Colonic mucosa (tissue), 4 donors: ENCODE data around the gene PRM3. TPM values are rescaled to one million over a fixed set of nuclear protein-coding genes. Genes with fewer than 3 reads are reported as not detected.

Experiments used
- DNase-seq: peaks from one replicate; pipeline ENCODE4 v3.0.0-alpha.2; 2020
- H3K27ac ChIP-seq: fragments of 200-600 bp; one replicate; pipeline ENCODE4 v1.8.0; 2021
- H3K27me3 ChIP-seq: fragments of 200-600 bp; one replicate; pipeline ENCODE4 v1.8.0; 2021
- H3K36me3 ChIP-seq: fragments of 200-600 bp; one replicate; pipeline ENCODE4 v1.8.0; 2021
- H3K4me1 ChIP-seq: fragments of 200-600 bp; one replicate; pipeline ENCODE4 v1.8.0; 2021; ENCODE audit warnings: mild to moderate bottlenecking
- H3K4me3 ChIP-seq: fragments of 200-600 bp; one replicate; pipeline ENCODE4 v1.8.0; 2021
- H3K9ac ChIP-seq, 2 donors: one replicate each; pipeline ENCODE4 v1.7.0; 2013; ENCODE audit warnings: control low read depth in 2 of 2, low read depth in 2 of 2, low read length in 2 of 2
- H3K9me3 ChIP-seq: fragments of 200-600 bp; one replicate; pipeline ENCODE4 v1.8.0; 2021
- CTCF ChIP-seq: fragments of 200-600 bp; IDR thresholded peaks from one replicate; pipeline ENCODE4 v1.8.0; 2022; ENCODE audit warnings: antibody characterized with exemption, mild to moderate bottlenecking
- intact Hi-C: fragments of 100-400 bp; cut with DNase I; formaldehyde crosslinking; loops from one replicate; pipeline ENCODE4 v1.14.1; 2022
- total RNA-seq, 2 donors: library from RNA; stranded (reverse); fragmentation: NEBNext Ultra II Directional in 1 of 2; extraction: Animal tissue kit (Norgen Biotek cat#: 25700) in 1 of 2; gene quantifications; one replicate each; pipeline ENCODE4 v1.2.1, GENCODE V29; 2021
- donor health status: healthy.
- donor health status: DM: no; HTN: no; CAD: no.
- donor health status: DM: no; HTN: no; CAD: no.

PRM3 gene
- total RNA-seq, 2 donors from 2014 or later: not detected

- no peaks in the 10 kb centered on the region for H3K4me1 ChIP-seq
- H3K9me3 ChIP-seq: no peaks in the 10 kb centered on the region
- no peak for DNase-seq
- intact Hi-C loops: no loop called here
- no peak within 1 kb of the TSS for H3K27ac ChIP-seq
- H3K9ac ChIP-seq: no peak within 1 kb of the TSS
- no peaks in the 10 kb centered on the region for H3K36me3 ChIP-seq
- TF ChIP-seq CTCF: no peak
- no peaks in the 10 kb centered on the region for H3K27me3 ChIP-seq
- H3K4me3 ChIP-seq: no peak within 1 kb of the TSS
Observed at GRCh38 chr16:11280616-11281522, 7.4 kb upstream of the PRM3 start, which contains the start of gene PRM1. Gene PRM1, minus strand, starts transcription at chr16:11281330. Its CDS starts 92 bp downstream, at chr16:11281238.

GRCh38 chr16:11278681-11279628 is 5.5 kb upstream of the PRM3 start:
- intact Hi-C loops: no loop called here

GRCh38 chr16:11277607-11278337 is 4.3 kb upstream of the PRM3 start:
- no peak for DNase-seq
- no peaks in the 10 kb centered on the region for H3K36me3 ChIP-seq
- H3K27ac ChIP-seq: no peak overlapping the region
- H3K9ac ChIP-seq: no peak overlapping the region
- no peak overlapping the region for H3K4me3 ChIP-seq
- H3K4me1 ChIP-seq: no peaks in the 10 kb centered on the region
- TF ChIP-seq CTCF: no peak
- intact Hi-C loops: no loop called here
- no peaks in the 10 kb centered on the region for H3K27me3 ChIP-seq
- no peaks in the 10 kb centered on the region for H3K9me3 ChIP-seq

More at GRCh38 chr16:11278681-11279628, 5.5 kb upstream of the PRM3 start:
- no peak overlapping the region for H3K27ac ChIP-seq
- H3K4me3 ChIP-seq: no peak overlapping the region
- H3K36me3 ChIP-seq: no peaks in the 10 kb centered on the region
- no peaks in the 10 kb centered on the region for H3K9me3 ChIP-seq
- no peak for DNase-seq
- H3K9ac ChIP-seq: no peak overlapping the region
- no peaks in the 10 kb centered on the region for H3K4me1 ChIP-seq
- no peak for TF ChIP-seq CTCF
- no peaks in the 10 kb centered on the region for H3K27me3 ChIP-seq

GRCh38 chr16:11276896-11277593 is 3.6 kb upstream of the PRM3 start:
- intact Hi-C loops: no loop called here
- no peaks in the 10 kb centered on the region for H3K36me3 ChIP-seq
- no peak for TF ChIP-seq CTCF
- no peaks in the 10 kb centered on the region for H3K4me1 ChIP-seq
- no peaks in the 10 kb centered on the region for H3K27me3 ChIP-seq
- no peaks in the 10 kb centered on the region for H3K9me3 ChIP-seq
- H3K9ac ChIP-seq: no peak overlapping the region
- H3K27ac ChIP-seq: no peak overlapping the region
- H3K4me3 ChIP-seq: no peak overlapping the region
- DNase-seq: no peak
